DOHH2 (cell line): ENCODE data around the gene DHRS2.

Source experiments
- EZH2phosphoT487 ChIP-seq: fragments of 200-600 bp; sonication (generic); IDR thresholded peaks from 2 replicates; pipeline ENCODE4 v1.6.1; 2017; ENCODE audit warnings: borderline replicate concordance, mild to moderate bottlenecking, antibody characterized with exemption, low read length, moderate library complexity, mixed read lengths
- TF ChIP-seq, protein P1 (sequence below): fragments of 200-600 bp; sonication (generic); IDR thresholded peaks from one replicate; pipeline ENCODE4 v1.5.1; 2014; ENCODE audit warnings: antibody characterized with exemption, mild to moderate bottlenecking, low read depth, low read length; ENCODE audit not compliant: poor library complexity, severe bottlenecking

DNA sequence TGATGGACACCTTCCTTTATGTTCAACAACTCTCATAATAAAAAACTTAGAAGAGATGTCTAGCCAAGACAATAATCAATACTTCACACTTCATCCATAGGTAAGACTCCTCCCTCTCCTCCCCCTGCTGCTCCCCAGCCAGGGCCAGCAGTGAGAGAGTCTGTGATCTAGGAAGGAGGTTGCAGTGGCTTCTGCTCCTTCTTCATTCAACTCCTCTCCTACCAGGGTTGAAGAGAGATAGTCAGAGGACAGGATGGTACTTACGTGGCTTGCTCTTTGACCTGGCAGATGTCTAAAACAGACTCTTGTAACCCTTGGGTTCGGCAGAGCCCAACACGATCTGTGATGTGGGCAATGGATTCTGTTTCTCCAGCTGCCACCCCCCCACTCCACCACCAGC lies 31.0 kb downstream of the DHRS2 start:
- TF ChIP-seq, protein P1, sequence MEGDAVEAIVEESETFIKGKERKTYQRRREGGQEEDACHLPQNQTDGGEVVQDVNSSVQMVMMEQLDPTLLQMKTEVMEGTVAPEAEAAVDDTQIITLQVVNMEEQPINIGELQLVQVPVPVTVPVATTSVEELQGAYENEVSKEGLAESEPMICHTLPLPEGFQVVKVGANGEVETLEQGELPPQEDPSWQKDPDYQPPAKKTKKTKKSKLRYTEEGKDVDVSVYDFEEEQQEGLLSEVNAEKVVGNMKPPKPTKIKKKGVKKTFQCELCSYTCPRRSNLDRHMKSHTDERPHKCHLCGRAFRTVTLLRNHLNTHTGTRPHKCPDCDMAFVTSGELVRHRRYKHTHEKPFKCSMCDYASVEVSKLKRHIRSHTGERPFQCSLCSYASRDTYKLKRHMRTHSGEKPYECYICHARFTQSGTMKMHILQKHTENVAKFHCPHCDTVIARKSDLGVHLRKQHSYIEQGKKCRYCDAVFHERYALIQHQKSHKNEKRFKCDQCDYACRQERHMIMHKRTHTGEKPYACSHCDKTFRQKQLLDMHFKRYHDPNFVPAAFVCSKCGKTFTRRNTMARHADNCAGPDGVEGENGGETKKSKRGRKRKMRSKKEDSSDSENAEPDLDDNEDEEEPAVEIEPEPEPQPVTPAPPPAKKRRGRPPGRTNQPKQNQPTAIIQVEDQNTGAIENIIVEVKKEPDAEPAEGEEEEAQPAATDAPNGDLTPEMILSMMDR: no peak
- no peak for TF ChIP-seq EZH2phosphoT487
